Astrocyte (in vitro differentiated cells and primary cell): Measurements from ENCODE around the gene DEXI. TPM values are rescaled to one million over a fixed set of nuclear protein-coding genes. Genes with fewer than 3 reads are reported as not detected.

ENCODE experiments used
- DNase-seq: peaks from one replicate; pipeline ENCODE4 v3.0.0-alpha.2; 2010; ENCODE audit warnings: low read depth
- FAIRE-seq: peaks from 2 replicates; lab custom pipeline; 2011; peaks lifted over from hg19 to GRCh38; lab: Jason Lieb, UNC
- H2AFZ ChIP-seq: 2 replicates; pipeline ENCODE4 v1.6.0; 2012; ENCODE audit warnings: low read depth, low read length, inconsistent platforms
- H3K27ac ChIP-seq: 2 replicates; pipeline ENCODE4 v1.5.1; 2011; ENCODE audit warnings: low read depth, low read length, inconsistent platforms
- H3K27me3 ChIP-seq: 2 replicates; pipeline ENCODE4 v1.6.0; 2011; ENCODE audit warnings: low read length, inconsistent platforms; ENCODE audit not compliant: insufficient read depth
- H3K36me3 ChIP-seq: 2 replicates; pipeline ENCODE4 v1.5.1; 2011; ENCODE audit warnings: low read length, inconsistent platforms; ENCODE audit not compliant: insufficient read depth
- H3K4me1 ChIP-seq: 2 replicates; pipeline ENCODE4 v1.5.1; 2011; ENCODE audit warnings: low read length, inconsistent platforms; ENCODE audit not compliant: insufficient read depth
- H3K4me2 ChIP-seq: 2 replicates; pipeline ENCODE4 v1.6.0; 2012; ENCODE audit warnings: low read length, inconsistent platforms
- H3K4me3 ChIP-seq: 2 replicates; pipeline ENCODE4 v1.5.1; 2011; ENCODE audit warnings: low read depth, mild to moderate bottlenecking, low read length, inconsistent platforms; ENCODE audit not compliant: insufficient read depth
- H3K79me2 ChIP-seq: 2 replicates; pipeline ENCODE4 v1.6.0; 2012; ENCODE audit warnings: mild to moderate bottlenecking, low read length, inconsistent platforms; ENCODE audit not compliant: insufficient read depth
- H3K9ac ChIP-seq: 2 replicates; pipeline ENCODE4 v1.6.0; 2012; ENCODE audit warnings: mild to moderate bottlenecking, low read length, inconsistent platforms
- H3K9me3 ChIP-seq: 2 replicates; pipeline ENCODE4 v1.5.1; 2012; ENCODE audit warnings: low read depth, mild to moderate bottlenecking, low read length, inconsistent platforms; ENCODE audit not compliant: insufficient read depth
- H4K20me1 ChIP-seq: 2 replicates; pipeline ENCODE4 v1.6.0; 2012; ENCODE audit warnings: low read length, inconsistent platforms; ENCODE audit not compliant: insufficient read depth
- H3K27ac Mint-ChIP-seq: one replicate; pipeline ENCODE4 v1.8.0; 2021; ENCODE audit warnings: mild to moderate bottlenecking, mixed read lengths; ENCODE audit not compliant: unreplicated experiment
- H3K27me3 Mint-ChIP-seq: one replicate; pipeline ENCODE4 v1.8.0; 2021; ENCODE audit warnings: low read depth, mixed read lengths; ENCODE audit not compliant: unreplicated experiment
- H3K36me3 Mint-ChIP-seq: one replicate; pipeline ENCODE4 v1.8.0; 2021; ENCODE audit warnings: low read depth, mixed read lengths; ENCODE audit not compliant: unreplicated experiment
- H3K4me1 Mint-ChIP-seq: one replicate; pipeline ENCODE4 v1.8.0; 2021; ENCODE audit warnings: low read depth, mixed read lengths; ENCODE audit not compliant: unreplicated experiment
- H3K4me3 Mint-ChIP-seq: one replicate; pipeline ENCODE4 v1.8.0; 2021; ENCODE audit warnings: mild to moderate bottlenecking, moderate library complexity, mixed read lengths; ENCODE audit not compliant: unreplicated experiment
- H3K9me3 Mint-ChIP-seq: one replicate; pipeline ENCODE4 v1.8.0; 2021; ENCODE audit warnings: mild to moderate bottlenecking, mixed read lengths; ENCODE audit not compliant: unreplicated experiment
- EZH2 ChIP-seq: IDR thresholded peaks from 2 replicates; pipeline ENCODE4 v1.6.1; 2012; ENCODE audit warnings: mild to moderate bottlenecking, low read length, inconsistent platforms; ENCODE audit not compliant: insufficient read depth
- total RNA-seq: library from RNA; stranded (reverse); gene quantifications from 2 replicates; pipeline ENCODE4 v1.2.1, GENCODE V29; 2021
- TF ChIP-seq, protein P1 (sequence below): IDR thresholded peaks from 2 replicates; pipeline ENCODE4 v1.5.1; 2011; ENCODE audit warnings: low read depth, mild to moderate bottlenecking, inconsistent platforms, low read length, moderate library complexity; ENCODE audit not compliant: insufficient read depth

Gene DEXI
- total RNA-seq, 1 donor from 2014 or later = 39.8 TPM

DNA sequence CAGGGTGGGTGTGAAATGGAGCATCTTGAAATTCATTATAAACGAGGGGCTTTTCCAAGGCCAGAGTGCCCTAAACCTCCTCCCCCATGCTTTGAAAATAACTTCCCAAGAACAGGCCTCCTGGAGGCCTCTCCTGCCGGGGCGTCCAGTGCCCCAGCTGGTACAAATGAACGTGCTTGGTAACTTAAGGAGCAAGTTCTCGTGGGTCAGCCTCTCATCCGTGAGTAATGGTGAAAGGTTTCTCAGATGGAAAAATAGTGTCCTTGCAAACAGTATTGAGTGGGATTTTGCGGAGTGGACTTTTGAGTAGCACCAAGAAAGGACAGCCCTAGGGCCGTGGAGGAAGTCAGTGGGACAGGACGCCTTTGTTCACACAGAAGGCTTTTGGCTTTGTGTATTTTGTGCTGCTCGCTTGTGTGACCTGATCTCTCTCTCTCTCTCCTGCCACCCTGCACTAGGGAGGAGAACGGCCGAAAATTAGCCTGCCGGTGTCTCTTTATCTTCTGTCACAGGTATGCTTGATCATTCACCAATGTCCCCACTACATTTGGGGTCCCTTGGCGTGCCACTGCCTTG is 36.7 kb upstream of the DEXI start:
- TF ChIP-seq, protein P1, sequence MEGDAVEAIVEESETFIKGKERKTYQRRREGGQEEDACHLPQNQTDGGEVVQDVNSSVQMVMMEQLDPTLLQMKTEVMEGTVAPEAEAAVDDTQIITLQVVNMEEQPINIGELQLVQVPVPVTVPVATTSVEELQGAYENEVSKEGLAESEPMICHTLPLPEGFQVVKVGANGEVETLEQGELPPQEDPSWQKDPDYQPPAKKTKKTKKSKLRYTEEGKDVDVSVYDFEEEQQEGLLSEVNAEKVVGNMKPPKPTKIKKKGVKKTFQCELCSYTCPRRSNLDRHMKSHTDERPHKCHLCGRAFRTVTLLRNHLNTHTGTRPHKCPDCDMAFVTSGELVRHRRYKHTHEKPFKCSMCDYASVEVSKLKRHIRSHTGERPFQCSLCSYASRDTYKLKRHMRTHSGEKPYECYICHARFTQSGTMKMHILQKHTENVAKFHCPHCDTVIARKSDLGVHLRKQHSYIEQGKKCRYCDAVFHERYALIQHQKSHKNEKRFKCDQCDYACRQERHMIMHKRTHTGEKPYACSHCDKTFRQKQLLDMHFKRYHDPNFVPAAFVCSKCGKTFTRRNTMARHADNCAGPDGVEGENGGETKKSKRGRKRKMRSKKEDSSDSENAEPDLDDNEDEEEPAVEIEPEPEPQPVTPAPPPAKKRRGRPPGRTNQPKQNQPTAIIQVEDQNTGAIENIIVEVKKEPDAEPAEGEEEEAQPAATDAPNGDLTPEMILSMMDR = no peak
- no peak for TF ChIP-seq EZH2
- H4K20me1 ChIP-seq = no peaks in the 10 kb centered on the region
- FAIRE-seq = no peak
- Mint-ChIP-seq H3K4me1 (peaks cover 4% of the 10 kb centered on the region), H3K4me3 (no peak overlapping the region), H3K27me3 (no peaks in the 10 kb centered on the region), H3K36me3 (peaks cover 23% of the 10 kb centered on the region), H3K9me3 (no peaks in the 10 kb centered on the region), H3K27ac (no peak overlapping the region)
- no peaks in the 10 kb centered on the region for H3K79me2 ChIP-seq
- no peak overlapping the region for H3K9ac ChIP-seq
- peaks cover under 1% of the 10 kb centered on the region for H3K4me1 ChIP-seq
- peaks cover 5% of the 10 kb centered on the region for H3K36me3 ChIP-seq
- H2AFZ ChIP-seq = no peak overlapping the region
- no peak overlapping the region for H3K27ac ChIP-seq
- H3K4me3 ChIP-seq = no peak overlapping the region
- no peaks in the 10 kb centered on the region for H3K9me3 ChIP-seq
- no peaks in the 10 kb centered on the region for H3K27me3 ChIP-seq
- DNase-seq = no peak
- no peak overlapping the region for H3K4me2 ChIP-seq

- Histone ChIP-seq H3K4me3 (no peak overlapping the region), H3K9ac (no peak overlapping the region), H3K79me2 (no peaks in the 10 kb centered on the region), H3K4me1 (no peaks in the 10 kb centered on the region), H3K27me3 (no peaks in the 10 kb centered on the region), H3K36me3 (peaks cover 3% of the 10 kb centered on the region), H3K9me3 (no peaks in the 10 kb centered on the region), H4K20me1 (no peaks in the 10 kb centered on the region), H3K4me2 (no peak overlapping the region), H3K27ac (no peak overlapping the region), H2AFZ (no peak overlapping the region)
- Mint-ChIP-seq H3K4me1 (peaks cover 4% of the 10 kb centered on the region), H3K27ac (no peak overlapping the region), H3K4me3 (no peak overlapping the region), H3K27me3 (no peaks in the 10 kb centered on the region), H3K9me3 (no peaks in the 10 kb centered on the region), H3K36me3 (peaks cover 21% of the 10 kb centered on the region)
- FAIRE-seq = no peak
- DNase-seq = no peak
- TF ChIP-seq, protein P1 = no peak
- no peak for TF ChIP-seq EZH2
Measured at GRCh38 chr16:10978124-10978523, 35.9 kb upstream of the DEXI start.

- Mint-ChIP-seq H3K36me3 (peaks cover 22% of the 10 kb centered on the region), H3K27ac (no peak overlapping the region), H3K4me1 (peaks cover 9% of the 10 kb centered on the region), H3K4me3 (no peak overlapping the region), H3K9me3 (no peaks in the 10 kb centered on the region), H3K27me3 (no peaks in the 10 kb centered on the region)
- no peaks in the 10 kb centered on the region for H3K79me2 ChIP-seq
- DNase-seq (no peak), FAIRE-seq (no peak)
- H4K20me1 ChIP-seq = no peaks in the 10 kb centered on the region
- H3K9me3 ChIP-seq = no peaks in the 10 kb centered on the region
- peaks cover 2% of the 10 kb centered on the region for H3K36me3 ChIP-seq
- H3K4me1 ChIP-seq = peaks cover 5% of the 10 kb centered on the region
- H3K27me3 ChIP-seq = no peaks in the 10 kb centered on the region
- no peak overlapping the region for H3K4me2 ChIP-seq
- no peak overlapping the region for H3K9ac ChIP-seq
- no peak for TF ChIP-seq EZH2
- TF ChIP-seq, protein P1 = no peak
- no peak overlapping the region for H3K4me3 ChIP-seq
- no peak overlapping the region for H2AFZ ChIP-seq
- no peak overlapping the region for H3K27ac ChIP-seq
Measured at GRCh38 chr16:10976634-10977033, 34.4 kb upstream of the DEXI start.
